Measurements from ENCODE around the gene GSTM4. TPM values are rescaled to one million over a fixed set of nuclear protein-coding genes. Genes with fewer than 3 reads are reported as not detected.

Gene GSTM4
- total RNA-seq, 4 donors from 2014 or later, result 30.8 to 68.8 (median 43.7) TPM

- DNase-seq, result no peak
Observed at GRCh38 chr1:109630898-109631512, 24.9 kb upstream of the GSTM4 start.

GRCh38 chr1:109631513-109632505, 24.1 kb upstream of the GSTM4 start:
- intact Hi-C loops (cut with DNase I), result loop anchor here (5.0 to 10.0 kb wide), 2 partner anchors 85 to 557 kb away; partner anchors contain the start of genes GNAI3 and TAF13
- peaks cover 33 to 37% of the 10 kb centered on the region in 2 donors for H3K36me3 ChIP-seq
- H3K4me3 ChIP-seq (replicated peaks in 1 of 3), result no peak overlapping the region
- 92 to 93% methylated on average over 12 to 13 of the region's 16 CpGs for WGBS, 2 donors
- no peak overlapping the region for H3K27ac ChIP-seq
- no peak for DNase-seq
- H3K27me3 ChIP-seq, result no peaks in the 10 kb centered on the region
- no peaks in the 10 kb centered on the region for H3K9me3 ChIP-seq
- TF ChIP-seq CTCF (IDR thresholded peaks at IDR 0.05) (no peak), POLR2A (IDR thresholded peaks at IDR 0.05) (no peak)
- no peaks in the 10 kb centered on the region for H3K4me1 ChIP-seq

More at GRCh38 chr1:109630898-109631512, 24.9 kb upstream of the GSTM4 start:
- Histone ChIP-seq H3K27me3 (no peaks in the 10 kb centered on the region), H3K27ac (no peak overlapping the region), H3K4me1 (no peaks in the 10 kb centered on the region), H3K36me3 (peaks cover 35 to 41% of the 10 kb centered on the region in 2 donors), H3K4me3 (replicated peaks in 1 of 3) (no peak overlapping the region), H3K9me3 (no peaks in the 10 kb centered on the region)
- TF ChIP-seq POLR2A (IDR thresholded peaks at IDR 0.05) (no peak), CTCF (IDR thresholded peaks at IDR 0.05) (no peak)
- intact Hi-C loops (cut with DNase I), result loop anchor here (5.0 to 10.0 kb wide), 2 partner anchors 84 to 556 kb away; partner anchors contain the start of genes GNAI3 and TAF13
- 92 to 97% methylated on average over 6 to 11 of the region's 14 CpGs for WGBS, 2 donors

GRCh38 chr1:109632671-109633346, 23.1 kb upstream of the GSTM4 start:
- Histone ChIP-seq H3K9me3 (no peaks in the 10 kb centered on the region), H3K27ac (no peak overlapping the region), H3K36me3 (peaks cover 23 to 27% of the 10 kb centered on the region in 2 donors), H3K27me3 (no peaks in the 10 kb centered on the region), H3K4me3 (replicated peaks in 1 of 3) (no peak overlapping the region), H3K4me1 (no peaks in the 10 kb centered on the region)
- no peak for DNase-seq
- TF ChIP-seq CTCF (IDR thresholded peaks at IDR 0.05), result no peak
- no peak for TF ChIP-seq POLR2A (IDR thresholded peaks at IDR 0.05)
- intact Hi-C loops (cut with DNase I), result loop anchor here (5.0 to 10.0 kb wide), 2 partner anchors 86 to 558 kb away; partner anchors contain the start of genes GNAI3 and TAF13
- 58 to 59% methylated on average over 4 of the region's 5 CpGs for WGBS, 2 donors

- intact Hi-C loops (cut with DNase I), result loop anchor here (5.0 to 10.0 kb wide), 2 partner anchors 87 to 559 kb away; partner anchors contain the start of genes GNAI3 and TAF13
- peaks cover 9 to 13% of the 10 kb centered on the region in 2 donors for H3K36me3 ChIP-seq
- no peak overlapping the region for H3K4me3 ChIP-seq (replicated peaks in 1 of 3)
- H3K27me3 ChIP-seq, result no peaks in the 10 kb centered on the region
- no peaks in the 10 kb centered on the region for H3K9me3 ChIP-seq
- no peak overlapping the region for H3K27ac ChIP-seq
- no peaks in the 10 kb centered on the region for H3K4me1 ChIP-seq
- DNase-seq, result no peak
- TF ChIP-seq POLR2A (IDR thresholded peaks at IDR 0.05), result no peak
- TF ChIP-seq CTCF (IDR thresholded peaks at IDR 0.05), result no peak
- WGBS, 2 donors, result 86 to 90% methylated on average over 6 of the region's 6 CpGs
Observed at GRCh38 chr1:109634292-109634691, 21.6 kb upstream of the GSTM4 start.

Measured in thyroid gland (tissue), 4 donors.